GM18526 (cell line): ENCODE data around the gene SSRP1.

Experiments
- POLR2A ChIP-seq: IDR thresholded peaks from 3 replicates; pipeline ENCODE4 v1.6.1; 2011; ENCODE audit not compliant: insufficient read length; ENCODE audit errors: extremely low read depth

The SSRP1 gene

GRCh38 chr11:57283231-57283990 lies 52.3 kb downstream of the SSRP1 start:
- no peak for TF ChIP-seq POLR2A

GRCh38 chr11:57279116-57279515 lies 56.6 kb downstream of the SSRP1 start:
- no peak for TF ChIP-seq POLR2A

DNA sequence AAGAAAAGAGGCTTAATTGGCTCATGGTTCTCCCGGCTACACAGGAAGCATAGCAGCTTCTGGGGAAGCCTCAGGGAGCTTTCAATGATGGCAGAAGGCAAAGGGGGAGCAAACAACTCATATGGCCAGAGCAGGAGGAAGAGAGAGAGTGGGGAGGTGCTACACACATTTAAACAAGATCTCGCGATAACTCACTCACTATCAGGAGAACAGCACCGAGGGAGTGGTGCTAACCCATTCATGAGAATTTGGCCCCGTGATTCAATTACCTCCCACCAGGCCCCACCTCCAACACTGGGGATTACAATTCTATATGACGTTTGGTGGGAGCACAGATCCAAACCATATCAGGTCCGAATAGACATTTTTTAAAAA lies 57.0 kb downstream of the SSRP1 start:
- TF ChIP-seq POLR2A = no peak

- no peak for TF ChIP-seq POLR2A
Observed at GRCh38 chr11:57277845-57278720, 57.6 kb downstream of the SSRP1 start.

DNA sequence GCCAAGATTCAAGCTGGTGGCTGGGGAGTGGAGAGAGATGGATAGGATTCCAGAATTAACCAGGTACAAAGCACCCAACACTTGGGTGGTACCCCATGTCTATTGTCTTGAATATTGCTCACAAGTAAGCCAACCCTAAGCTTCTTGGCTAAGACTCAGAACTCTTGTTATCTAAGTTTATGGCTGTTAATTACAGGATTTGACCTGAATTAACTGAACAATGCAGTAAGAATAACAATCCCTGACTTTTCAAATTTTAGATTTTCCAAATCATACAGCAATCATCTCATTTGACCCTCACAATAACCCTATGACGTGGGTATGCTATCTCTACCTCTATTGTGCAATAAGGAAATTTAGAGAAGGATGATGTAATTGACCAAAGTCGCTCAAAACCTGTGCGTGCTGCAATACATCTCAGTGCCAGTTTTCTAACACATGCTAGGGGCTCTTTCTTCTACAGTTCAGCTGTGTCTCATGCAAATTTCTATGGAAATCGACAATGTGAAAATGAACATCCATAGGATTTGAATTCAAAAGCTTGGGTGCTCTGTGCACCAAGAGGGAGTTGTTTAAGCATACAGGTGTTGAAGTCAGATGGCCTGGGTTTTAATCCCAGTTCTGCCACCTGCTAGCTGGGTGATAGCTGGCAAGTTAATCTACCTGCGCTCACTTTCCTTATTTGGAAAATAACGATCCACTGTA lies 58.6 kb downstream of the SSRP1 start:
- no peak for TF ChIP-seq POLR2A

DNA sequence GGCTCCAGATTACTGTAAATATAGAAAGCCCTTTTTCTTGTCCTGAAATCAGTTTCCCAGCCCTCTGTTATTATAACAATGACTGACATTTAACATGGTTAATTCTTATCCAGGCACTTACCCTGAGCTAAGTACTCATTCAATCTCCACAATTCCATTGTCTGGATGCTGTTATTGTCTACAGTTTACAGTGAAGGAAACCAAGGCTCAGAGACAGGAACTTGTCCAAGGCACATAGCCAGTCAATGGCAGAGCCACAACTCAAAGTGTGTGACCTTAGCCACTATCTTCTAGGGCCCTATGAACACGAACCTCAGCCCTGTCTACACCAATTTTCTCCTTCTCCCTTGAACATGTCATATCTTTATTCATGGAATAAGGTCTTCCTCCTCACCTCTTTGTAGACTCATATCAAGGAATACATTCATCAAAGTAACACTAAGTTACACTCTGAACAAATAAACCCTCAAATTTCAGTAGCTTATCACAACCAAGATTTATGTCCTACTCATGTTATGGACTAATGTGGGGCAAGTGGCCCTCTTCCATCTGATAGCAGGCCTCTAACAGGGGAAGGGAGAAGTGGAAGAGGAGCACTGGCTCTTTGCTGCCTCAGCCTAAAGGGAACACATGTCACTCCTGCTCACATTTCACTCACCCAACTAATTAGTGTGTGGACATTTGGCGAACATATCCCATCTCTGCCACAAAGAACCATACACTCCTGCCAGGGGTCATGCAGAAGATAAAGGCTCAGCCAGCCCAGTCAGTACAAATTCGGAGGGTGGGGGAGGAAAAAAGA lies 59.3 kb downstream of the SSRP1 start:
- no peak for TF ChIP-seq POLR2A
